Progenitor cell of endocrine pancreas (in vitro differentiated cells): ENCODE results near the gene FOSL1. TPM values are rescaled to one million over a fixed set of nuclear protein-coding genes. Genes with fewer than 3 reads are reported as not detected.

Experiments used
- DNase-seq: peaks from one replicate; pipeline ENCODE4 v3.0.0; 2021; ENCODE audit warnings: low spot score; ENCODE audit not compliant: unreplicated experiment
- H3K27ac Mint-ChIP-seq: 2 replicates; pipeline ENCODE4 v1.8.0; 2021; ENCODE audit warnings: mild to moderate bottlenecking, moderate library complexity, mixed read lengths
- H3K27me3 Mint-ChIP-seq: 2 replicates; pipeline ENCODE4 v1.8.0; 2021; ENCODE audit warnings: mixed read lengths
- H3K36me3 Mint-ChIP-seq: 2 replicates; pipeline ENCODE4 v1.8.0; 2022; ENCODE audit warnings: mixed read lengths; ENCODE audit not compliant: insufficient read depth
- H3K4me1 Mint-ChIP-seq: 2 replicates; pipeline ENCODE4 v1.8.0; 2021; ENCODE audit warnings: low read depth, mixed read lengths
- H3K4me3 Mint-ChIP-seq: 2 replicates; pipeline ENCODE4 v1.8.0; 2021; ENCODE audit warnings: low read depth, mild to moderate bottlenecking, moderate library complexity, mixed read lengths
- H3K9me3 Mint-ChIP-seq: 2 replicates; pipeline ENCODE4 v1.8.0; 2021; ENCODE audit warnings: low read depth, mixed read lengths
- total RNA-seq: library from RNA; stranded (reverse); gene quantifications from 2 replicates; pipeline ENCODE4 v1.2.1, GENCODE V29; 2021
- TF ChIP-seq, protein P1 (sequence below): fragments of 200-600 bp; sonication (generic); IDR thresholded peaks from one replicate; pipeline ENCODE4 v1.5.0; 2021; ENCODE audit warnings: antibody characterized with exemption, mild to moderate bottlenecking; ENCODE audit not compliant: unreplicated experiment

FOSL1 gene
- total RNA-seq, 1 donor from 2014 or later: 1.7 TPM

DNA sequence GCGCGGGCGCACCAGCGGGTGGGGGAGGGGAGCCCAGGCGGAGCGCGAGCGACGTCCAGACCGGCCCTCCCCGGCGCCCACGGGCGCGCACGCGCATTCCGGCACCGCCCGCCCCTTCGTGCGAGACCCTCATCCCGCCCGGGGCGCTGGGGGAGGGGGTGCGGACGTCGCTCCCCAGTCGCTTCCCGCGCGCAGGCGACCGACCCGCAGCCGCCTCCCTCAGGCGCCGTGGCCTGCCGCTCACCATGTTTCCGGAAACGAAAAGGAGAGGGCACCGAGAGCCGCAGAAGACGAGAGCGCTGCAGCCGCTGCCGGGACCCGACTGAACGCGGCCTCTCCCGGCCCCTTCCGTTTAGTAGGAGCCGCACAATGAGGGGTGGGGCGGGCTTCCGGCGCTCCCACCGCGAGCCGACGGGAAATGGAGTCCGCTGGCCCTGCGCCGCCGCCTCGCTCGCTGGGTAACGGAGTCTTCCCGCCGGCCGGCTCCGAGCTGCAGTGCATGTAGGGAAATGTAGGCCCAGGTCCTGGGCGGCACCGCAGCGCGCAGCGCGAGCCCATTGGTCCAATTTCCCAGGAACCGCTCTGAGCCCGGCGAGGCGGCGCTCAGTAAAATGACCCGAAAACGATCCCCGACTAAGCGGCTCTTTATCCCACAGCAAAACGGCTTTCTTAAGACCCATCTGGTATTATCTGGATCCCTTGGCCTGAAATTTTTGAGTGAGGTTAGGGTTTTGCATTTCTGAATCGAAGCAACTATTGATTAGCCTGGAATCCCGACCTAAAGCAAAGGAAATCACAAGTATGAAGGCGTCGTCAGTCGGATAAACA is 42.1 kb downstream of the FOSL1 start, which contains the start of gene CFL1:
TSS of gene CFL1 (minus strand) at position 328 of the 828 bp plus-strand sequence. CDS start at position 247, 81 bp downstream.
- H3K4me3 Mint-ChIP-seq: peak within 1 kb of the TSS; percentile 89
- H3K9me3 Mint-ChIP-seq: no peaks in the 10 kb centered on the region
- H3K4me1 Mint-ChIP-seq: peaks cover 27% of the 10 kb centered on the region
- peak; percentile 94 for DNase-seq
- TF ChIP-seq, protein P1, sequence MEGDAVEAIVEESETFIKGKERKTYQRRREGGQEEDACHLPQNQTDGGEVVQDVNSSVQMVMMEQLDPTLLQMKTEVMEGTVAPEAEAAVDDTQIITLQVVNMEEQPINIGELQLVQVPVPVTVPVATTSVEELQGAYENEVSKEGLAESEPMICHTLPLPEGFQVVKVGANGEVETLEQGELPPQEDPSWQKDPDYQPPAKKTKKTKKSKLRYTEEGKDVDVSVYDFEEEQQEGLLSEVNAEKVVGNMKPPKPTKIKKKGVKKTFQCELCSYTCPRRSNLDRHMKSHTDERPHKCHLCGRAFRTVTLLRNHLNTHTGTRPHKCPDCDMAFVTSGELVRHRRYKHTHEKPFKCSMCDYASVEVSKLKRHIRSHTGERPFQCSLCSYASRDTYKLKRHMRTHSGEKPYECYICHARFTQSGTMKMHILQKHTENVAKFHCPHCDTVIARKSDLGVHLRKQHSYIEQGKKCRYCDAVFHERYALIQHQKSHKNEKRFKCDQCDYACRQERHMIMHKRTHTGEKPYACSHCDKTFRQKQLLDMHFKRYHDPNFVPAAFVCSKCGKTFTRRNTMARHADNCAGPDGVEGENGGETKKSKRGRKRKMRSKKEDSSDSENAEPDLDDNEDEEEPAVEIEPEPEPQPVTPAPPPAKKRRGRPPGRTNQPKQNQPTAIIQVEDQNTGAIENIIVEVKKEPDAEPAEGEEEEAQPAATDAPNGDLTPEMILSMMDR: no peak
- H3K36me3 Mint-ChIP-seq: peaks cover 26% of the 10 kb centered on the region
- H3K27ac Mint-ChIP-seq: peak within 1 kb of the TSS; percentile 99
- no peaks in the 10 kb centered on the region for H3K27me3 Mint-ChIP-seq

DNA sequence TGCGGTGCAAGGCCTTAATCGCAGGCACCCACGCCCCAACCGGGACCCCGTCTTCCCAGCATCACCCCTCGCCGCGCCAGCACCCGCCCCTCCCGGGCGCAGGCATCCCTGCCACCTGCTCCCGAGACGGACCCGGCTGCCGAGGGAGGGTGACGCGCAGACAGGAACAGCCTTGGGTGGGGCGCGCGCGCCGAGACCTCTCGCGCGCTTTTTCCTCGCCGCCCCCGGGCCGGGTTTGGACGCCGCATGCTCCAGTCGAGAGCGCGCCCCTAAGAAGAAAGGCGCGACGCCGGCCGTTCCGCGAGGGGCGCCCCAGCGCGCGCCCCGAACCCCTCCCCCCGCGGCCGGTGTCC is 42.7 kb downstream of the FOSL1 start:
- Mint-ChIP-seq H3K27me3 (no peaks in the 10 kb centered on the region), H3K4me1 (peaks cover 27% of the 10 kb centered on the region), H3K27ac (no peak overlapping the region), H3K9me3 (no peaks in the 10 kb centered on the region), H3K4me3 (peak overlapping the region; percentile 89), H3K36me3 (peaks cover 24% of the 10 kb centered on the region)
- TF ChIP-seq, protein P1: no peak
- peak; percentile 45 for DNase-seq

DNA sequence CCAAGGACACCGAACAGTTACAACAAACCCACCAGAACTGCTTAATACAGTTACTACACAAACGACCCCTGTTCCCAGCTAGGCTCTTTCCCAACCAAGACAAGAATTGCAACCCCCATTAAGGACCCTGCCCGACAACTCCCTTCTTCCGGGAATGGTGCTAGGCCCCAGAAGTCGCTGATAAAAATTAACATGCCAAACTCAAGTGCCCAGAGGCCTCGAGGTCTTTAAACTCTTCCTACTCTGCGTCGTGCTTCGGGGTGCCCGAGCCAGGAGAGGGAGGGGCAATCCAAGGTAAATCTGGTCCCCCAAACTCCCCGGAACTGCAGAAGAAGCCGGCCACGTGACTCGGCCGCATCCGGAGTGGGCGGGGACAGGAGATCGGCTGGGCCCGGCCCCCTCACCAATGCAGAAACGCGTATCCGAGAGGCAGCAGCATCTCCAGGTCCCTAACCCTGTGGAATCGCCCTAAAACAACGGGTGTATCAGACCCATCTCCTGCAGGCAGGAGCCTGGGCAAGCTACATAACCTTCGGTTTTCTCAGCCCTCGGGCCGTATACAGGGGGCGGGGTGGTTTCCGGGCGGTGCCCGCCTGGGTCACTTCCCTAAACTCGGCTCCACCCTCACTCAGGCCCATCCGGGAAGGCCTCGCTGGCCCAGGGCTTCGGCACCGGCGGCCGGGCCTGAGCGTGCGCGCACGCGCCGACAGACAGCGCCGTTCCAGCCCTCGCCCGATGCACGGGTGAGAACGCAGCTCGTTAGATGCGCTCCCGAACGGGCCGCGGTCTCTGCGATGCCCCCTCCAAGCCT is 43.3 kb downstream of the FOSL1 start:
- Mint-ChIP-seq H3K36me3 (peaks cover 27% of the 10 kb centered on the region), H3K4me3 (peak overlapping the region; percentile 89), H3K27me3 (no peaks in the 10 kb centered on the region), H3K9me3 (no peaks in the 10 kb centered on the region), H3K27ac (peak overlapping the region; percentile 95), H3K4me1 (peaks cover 27% of the 10 kb centered on the region)
- peak; percentile 48 for DNase-seq
- TF ChIP-seq, protein P1: no peak

DNA sequence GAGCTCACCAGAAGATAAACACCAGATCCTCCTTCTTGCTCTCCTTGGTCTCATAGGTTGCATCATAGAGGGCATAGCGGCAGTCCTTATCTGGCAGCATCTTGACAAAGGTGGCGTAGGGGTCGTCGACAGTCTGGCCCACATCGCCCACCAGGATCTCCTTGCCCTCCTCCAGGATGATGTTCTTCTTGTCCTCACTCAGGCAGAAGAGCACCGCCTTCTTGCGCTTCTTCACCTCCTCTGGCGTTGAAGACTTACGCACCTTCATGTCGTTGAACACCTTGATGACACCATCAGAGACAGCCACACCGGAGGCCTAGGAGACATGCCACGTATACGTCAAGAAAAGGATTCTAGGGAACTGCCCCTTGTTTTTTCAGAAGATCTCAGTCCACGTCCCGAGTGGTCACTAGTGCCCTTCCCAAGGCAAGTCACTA is 44.2 kb downstream of the FOSL1 start:
- Mint-ChIP-seq H3K27me3 (no peaks in the 10 kb centered on the region), H3K27ac (peak overlapping the region; percentile 95)

More for the DNA sequence above, 44.2 kb downstream of the FOSL1 start:
- TF ChIP-seq, protein P1: no peak
- Mint-ChIP-seq H3K9me3 (no peaks in the 10 kb centered on the region), H3K4me1 (peaks cover 23% of the 10 kb centered on the region), H3K36me3 (peaks cover 31% of the 10 kb centered on the region), H3K4me3 (peak overlapping the region; percentile 89)
- DNase-seq: no peak
